GM19025 (cell line): ENCODE data around the gene LEPROT.
A peak's percentile ranks its signal among the peaks of the same experiment; 100 is the strongest.
"Not testable (repeated sequence)": the region's sequence is repeated elsewhere in the genome, so short reads cannot be mapped to it uniquely, and the experiment has no call there.

Experiments used
- ATAC-seq: cut with Tn5 transposase; IDR thresholded peaks from one replicate; pipeline ENCODE4 v1.9.1; 2021; ENCODE audit warnings: mild to moderate bottlenecking, low read depth, moderate library complexity; ENCODE audit not compliant: unreplicated experiment

LEPROT gene, protein sequence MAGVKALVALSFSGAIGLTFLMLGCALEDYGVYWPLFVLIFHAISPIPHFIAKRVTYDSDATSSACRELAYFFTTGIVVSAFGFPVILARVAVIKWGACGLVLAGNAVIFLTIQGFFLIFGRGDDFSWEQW

GRCh38 chr1:65420590-65421350 lies at the start of gene LEPROT, which contains the start of gene LEPR:
TSS of gene LEPROT (plus strand) at chr1:65420668. CDS start at chr1:65420725, 57 bp downstream.
TSS of gene LEPR (plus strand) at chr1:65420668. CDS start at chr1:65565566, 144,898 bp downstream.
- peak; percentile 55 for ATAC-seq

DNA sequence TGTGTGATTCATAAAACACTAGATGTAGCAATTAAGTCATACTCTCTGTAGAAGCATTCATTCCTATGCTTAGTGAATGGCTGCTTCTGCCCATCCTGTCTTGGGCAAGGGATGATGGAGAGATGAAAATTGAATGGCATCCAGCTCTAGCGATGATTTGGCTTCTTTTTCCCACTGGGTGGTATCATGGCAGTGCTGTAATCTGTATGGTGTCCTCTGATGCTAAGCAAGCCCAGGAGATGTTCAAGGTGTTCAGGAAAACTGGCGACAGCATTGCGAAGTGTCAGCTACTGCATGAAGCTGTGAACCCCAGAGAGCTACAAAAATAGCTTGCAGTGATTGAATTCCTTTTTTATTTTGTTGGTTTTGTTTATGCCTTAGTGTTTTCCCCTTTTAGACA lies 48.9 kb upstream of the LEPROT start:
- ATAC-seq = no peak

- no peak for ATAC-seq
These were observed 47.9 kb upstream of the LEPROT start for GRCh38 chr1:65372557-65372956.

- no peak for ATAC-seq
These were observed 42.8 kb upstream of the LEPROT start for GRCh38 chr1:65377496-65378246.

GRCh38 chr1:65378247-65378946 lies 42.1 kb upstream of the LEPROT start:
- no peak for ATAC-seq

GRCh38 chr1:65384426-65384825 lies 36.0 kb upstream of the LEPROT start:
- not testable (repeated sequence) for ATAC-seq

DNA sequence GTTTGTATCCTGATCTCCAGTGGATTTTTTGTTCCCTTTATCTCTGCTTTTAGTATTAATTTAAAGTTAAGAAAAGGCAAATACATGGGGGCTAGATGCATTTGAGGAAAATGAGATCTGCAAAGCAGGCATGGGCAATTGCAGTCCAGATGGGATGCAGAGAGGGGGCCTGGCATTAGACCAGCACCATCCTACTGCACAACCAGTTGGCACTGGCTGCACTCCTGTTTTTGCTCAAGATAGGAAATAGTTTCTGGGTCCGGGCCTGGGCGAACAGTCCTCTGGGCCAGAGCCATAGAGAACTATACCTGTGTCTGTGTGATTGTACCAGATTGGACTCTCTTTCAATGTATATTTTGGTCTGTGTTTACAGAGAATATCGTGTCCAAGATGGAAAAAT lies 34.0 kb upstream of the LEPROT start:
- no peak for ATAC-seq

- ATAC-seq = no peak
These were observed 32.6 kb upstream of the LEPROT start for GRCh38 chr1:65387821-65388220.

GRCh38 chr1:65388908-65389695 lies 31.4 kb upstream of the LEPROT start:
- no peak for ATAC-seq

DNA sequence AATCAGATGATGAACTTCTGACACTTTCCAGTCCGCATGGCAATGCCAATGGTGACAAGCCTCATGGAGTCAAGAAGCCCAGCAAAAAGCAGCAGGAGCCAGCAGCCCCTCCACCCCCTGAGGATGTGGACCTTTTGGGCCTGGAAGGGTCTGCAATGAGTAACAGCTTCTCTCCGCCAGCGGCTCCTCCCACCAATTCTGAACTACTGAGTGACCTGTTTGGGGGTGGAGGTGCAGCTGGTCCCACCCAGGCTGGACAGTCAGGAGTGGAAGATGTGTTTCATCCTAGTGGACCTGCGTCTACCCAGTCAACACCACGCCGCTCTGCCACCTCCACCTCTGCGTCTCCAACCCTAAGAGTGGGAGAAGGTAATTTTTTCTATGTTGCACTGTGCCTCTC lies 28.0 kb upstream of the LEPROT start:
- no peak for ATAC-seq

DNA sequence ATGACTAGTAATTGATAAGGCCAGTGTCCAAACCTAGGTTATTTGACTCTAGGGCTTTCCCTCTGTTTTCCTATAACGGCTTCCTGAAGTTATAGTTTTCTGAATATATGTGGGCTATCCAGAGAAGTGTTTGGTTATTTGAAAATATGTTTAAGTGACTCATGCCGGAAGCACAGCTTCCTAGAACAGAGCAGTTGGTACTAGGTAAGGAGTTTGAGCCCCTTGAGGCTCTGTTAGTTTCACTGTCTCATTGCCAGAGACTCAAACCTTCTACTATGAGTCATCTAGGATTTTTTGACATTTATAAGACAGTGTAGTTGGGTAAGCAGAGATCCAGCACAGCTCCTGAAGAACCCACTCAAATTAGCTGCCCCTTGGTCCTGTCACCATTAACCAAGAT lies 27.1 kb upstream of the LEPROT start:
- ATAC-seq = peak; percentile 94

DNA sequence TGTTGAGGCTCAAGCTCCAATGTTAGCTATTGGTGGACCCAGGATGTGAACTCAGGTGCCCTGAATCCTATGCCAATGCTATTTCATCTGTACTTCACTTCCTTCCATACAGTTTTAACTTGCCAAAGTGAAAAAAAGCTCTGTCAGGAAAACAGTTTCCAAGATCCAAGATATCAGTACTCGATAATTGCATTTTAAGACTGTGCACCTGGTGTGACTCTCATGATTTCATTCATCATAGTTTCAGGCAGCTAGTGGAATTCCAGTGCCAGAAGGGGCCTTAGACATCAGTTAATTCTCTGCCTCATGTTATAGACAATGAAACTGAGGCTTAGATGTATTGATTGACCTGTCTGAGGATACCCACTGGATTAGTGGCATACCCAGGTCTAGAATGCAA lies 26.5 kb upstream of the LEPROT start:
- ATAC-seq = no peak

GRCh38 chr1:65395887-65396612 lies 24.4 kb upstream of the LEPROT start:
- no peak for ATAC-seq

- no peak for ATAC-seq
These were observed 22.4 kb upstream of the LEPROT start for GRCh38 chr1:65398083-65398482.

DNA sequence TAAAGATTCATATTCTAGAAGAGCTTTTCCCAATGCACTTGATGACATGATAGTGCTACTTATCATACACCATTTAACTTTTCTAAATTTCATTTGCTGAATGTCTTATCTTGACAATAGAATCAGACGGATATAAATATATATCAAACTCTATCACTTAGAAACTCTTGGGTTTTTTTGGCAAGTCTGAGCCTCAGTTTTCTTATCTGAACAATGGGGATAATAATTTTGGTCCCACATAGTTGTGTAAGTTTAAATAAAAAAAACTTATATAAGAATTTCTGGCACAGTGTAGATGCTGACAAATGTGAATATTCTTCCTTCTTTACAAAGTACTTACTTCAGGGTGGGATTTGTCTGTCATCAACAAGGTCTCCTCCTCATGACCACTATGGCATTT lies 21.5 kb upstream of the LEPROT start:
- no peak for ATAC-seq

DNA sequence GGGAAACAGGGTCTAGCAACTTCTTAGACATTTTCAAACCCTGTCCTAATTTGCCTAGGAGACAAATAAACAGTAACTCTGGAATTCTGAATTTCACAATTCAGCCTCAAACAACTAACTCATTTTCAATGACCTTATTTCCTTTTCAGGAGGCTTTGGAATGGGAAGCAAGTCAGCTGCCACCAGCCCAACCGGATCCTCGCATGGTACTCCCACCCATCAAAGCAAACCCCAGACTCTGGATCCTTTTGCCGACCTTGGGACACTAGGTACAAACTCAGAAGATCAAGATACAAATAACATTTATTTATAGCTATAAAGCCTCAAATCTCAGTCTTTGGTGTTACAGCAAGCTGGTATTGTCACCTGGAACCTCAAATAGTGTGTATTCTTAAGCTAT lies 18.9 kb upstream of the LEPROT start:
- no peak for ATAC-seq

DNA sequence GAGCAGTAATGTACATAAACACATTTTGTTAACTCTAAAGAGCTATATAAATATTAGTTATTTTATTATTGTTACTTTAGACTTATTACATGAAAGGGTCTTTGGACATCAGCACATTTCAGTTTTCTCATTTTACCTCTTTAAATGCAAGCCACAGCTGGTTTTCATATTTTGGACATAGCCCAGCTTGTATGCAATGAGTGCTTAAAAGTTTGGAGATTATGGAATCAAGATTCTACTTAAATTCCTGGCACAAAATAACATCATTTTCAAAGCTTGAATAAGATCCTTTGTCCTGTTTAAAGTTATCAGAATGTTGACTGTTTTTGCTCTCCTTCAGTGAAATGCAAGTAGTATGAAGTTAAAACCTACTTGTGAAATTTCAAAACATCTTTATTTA lies 15.5 kb upstream of the LEPROT start:
- ATAC-seq = no peak

DNA sequence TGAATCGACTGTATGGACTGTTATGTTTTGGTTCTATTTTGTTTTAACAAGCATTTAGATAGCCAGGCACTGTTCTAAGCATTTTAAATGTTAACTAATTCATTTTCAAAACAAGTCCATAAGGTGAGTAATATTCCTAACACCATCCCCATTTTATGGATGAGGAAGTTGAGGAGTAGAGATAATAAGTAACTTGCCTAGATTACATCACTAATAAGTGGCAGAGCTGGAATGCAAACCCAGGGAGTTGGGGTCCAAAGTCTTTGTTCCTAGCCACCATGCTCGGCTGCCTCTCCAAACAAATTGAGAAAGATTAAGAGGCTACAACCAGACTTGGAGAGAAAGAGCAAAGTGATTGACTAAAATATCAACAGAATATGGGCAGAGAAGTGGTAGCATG lies 12.6 kb upstream of the LEPROT start:
- no peak for ATAC-seq

- no peak for ATAC-seq
These were observed 11.2 kb upstream of the LEPROT start for GRCh38 chr1:65409314-65409713.
